A375 (cell line): ENCODE measurements around the gene MSANTD2. TPM values are rescaled to one million over a fixed set of nuclear protein-coding genes. Genes with fewer than 3 reads are reported as not detected.

ENCODE experiments used
- total RNA-seq: library from RNA; depleted of rRNA; stranded (reverse); fragments of >200 nt; shearing (Covaris generic); gene quantifications from 2 replicates; pipeline ENCODE4 v1.2.3, GENCODE V29; 2014; rRNA removed

MSANTD2 gene
- total RNA-seq: 10.0 and 13.7 TPM in 2 replicates

GRCh38 chr11:124800226-124800929 lies at the start of gene MSANTD2:
Gene MSANTD2 (minus strand): TSS chr11:124800406. CDS start chr11:124800380, 26 bp downstream.

GRCh38 chr11:124762105-124762623 lies 38.0 kb downstream of the MSANTD2 start, which contains the start of gene ESAM:
Gene ESAM (minus strand): TSS chr11:124762290. CDS start chr11:124762154, 136 bp downstream.

GRCh38 chr11:124751741-124752470 lies 48.3 kb downstream of the MSANTD2 start, which contains the start of gene VSIG2:
Gene VSIG2 (minus strand): TSS chr11:124752255. CDS start chr11:124752137, 118 bp downstream.

GRCh38 chr11:124739479-124740276 lies 60.5 kb downstream of the MSANTD2 start, which contains the start of gene NRGN:
Gene NRGN (plus strand): TSS chr11:124739942. CDS start chr11:124740085, 143 bp downstream.

Other genes with a start within 250 kb of the MSANTD2 start
- 0.61 and 0.64 TPM in 2 replicates for gene OR8A1, start 230.4 kb downstream of the MSANTD2 start, total RNA-seq
- gene PANX3, start 189.0 kb downstream of the MSANTD2 start, total RNA-seq: 0.08 TPM in 1 of 2 replicates, not detected in the other
- gene TBRG1, start 177.5 kb downstream of the MSANTD2 start, total RNA-seq: 27.5 and 39.3 TPM in 2 replicates
- 5.0 and 5.2 TPM in 2 replicates for gene SIAE, start 126.7 kb downstream of the MSANTD2 start, total RNA-seq
- gene SPA17, start 126.5 kb downstream of the MSANTD2 start, total RNA-seq: 14.1 and 18.0 TPM in 2 replicates
- 6.6 and 13.4 TPM in 2 replicates for gene NRGN, start 60.5 kb downstream of the MSANTD2 start, total RNA-seq
- not detected in 2 replicates for gene VSIG2, start 48.2 kb downstream of the MSANTD2 start, total RNA-seq
- gene ESAM, start 38.1 kb downstream of the MSANTD2 start, total RNA-seq: 0.58 and 0.75 TPM in 2 replicates
- gene ROBO3, start 65.0 kb upstream of the MSANTD2 start, total RNA-seq: 46.9 and 53.3 TPM in 2 replicates
- 9.1 and 16.4 TPM in 2 replicates for gene ROBO4, start 97.5 kb upstream of the MSANTD2 start, total RNA-seq
- gene HEPN1, start 118.8 kb upstream of the MSANTD2 start, total RNA-seq: not detected in 2 replicates
- 0.05 and 0.15 TPM in 2 replicates for gene HEPACAM, start 135.6 kb upstream of the MSANTD2 start, total RNA-seq
- gene CCDC15, start 153.8 kb upstream of the MSANTD2 start, total RNA-seq: 5.2 and 6.6 TPM in 2 replicates